HL-60 (cell line): ENCODE results near the gene PIK3CA.

Experiments used
- DNase-seq, 2 experiments: peaks; one replicate each; pipeline ENCODE4 v3.0.0-alpha.2; 2010 to 2020; ENCODE audit warnings: low read depth in 1 of 2, low spot score in 1 of 2
- H3K27ac ChIP-seq: fragments of 250-450 bp; sonication (Bioruptor Pico); replicated peaks from 2 replicates; pipeline ENCODE4 v1.5.1; 2020; ENCODE audit warnings: mild to moderate bottlenecking, moderate library complexity
- H3K27me3 ChIP-seq: fragments of 250-450 bp; sonication (Bioruptor Pico); 2 replicates; pipeline ENCODE4 v1.5.1; 2021; ENCODE audit warnings: mild to moderate bottlenecking, moderate library complexity; ENCODE audit not compliant: insufficient read depth, poor library complexity, severe bottlenecking
- H3K4me3 ChIP-seq: replicated peaks from 2 replicates; pipeline ENCODE4 v1.5.1; 2011; ENCODE audit warnings: mild to moderate bottlenecking, control low read depth, low read length; ENCODE audit not compliant: insufficient read depth
- GABPA ChIP-seq: IDR thresholded peaks from 2 replicates; pipeline ENCODE4 v1.6.1; 2012; ENCODE audit warnings: low read depth
- POLR2AphosphoS5 ChIP-seq: IDR thresholded peaks from 2 replicates; pipeline ENCODE4 v1.6.1; 2012; ENCODE audit warnings: low read depth
- SPI1 ChIP-seq: IDR thresholded peaks from 2 replicates; pipeline ENCODE4 v1.6.1; 2012; ENCODE audit warnings: low read depth, mild to moderate bottlenecking, borderline replicate concordance
- TF ChIP-seq, protein P1 (sequence below): IDR thresholded peaks from 2 replicates; pipeline ENCODE4 v1.6.1; 2012; ENCODE audit warnings: low read depth; ENCODE audit not compliant: insufficient replicate concordance
- TF ChIP-seq, protein P2 (sequence below): IDR thresholded peaks from one replicate; pipeline ENCODE4 v1.5.1; 2011; ENCODE audit warnings: low read length, control low read depth, inconsistent platforms; ENCODE audit not compliant: insufficient read depth

Gene PIK3CA

DNA sequence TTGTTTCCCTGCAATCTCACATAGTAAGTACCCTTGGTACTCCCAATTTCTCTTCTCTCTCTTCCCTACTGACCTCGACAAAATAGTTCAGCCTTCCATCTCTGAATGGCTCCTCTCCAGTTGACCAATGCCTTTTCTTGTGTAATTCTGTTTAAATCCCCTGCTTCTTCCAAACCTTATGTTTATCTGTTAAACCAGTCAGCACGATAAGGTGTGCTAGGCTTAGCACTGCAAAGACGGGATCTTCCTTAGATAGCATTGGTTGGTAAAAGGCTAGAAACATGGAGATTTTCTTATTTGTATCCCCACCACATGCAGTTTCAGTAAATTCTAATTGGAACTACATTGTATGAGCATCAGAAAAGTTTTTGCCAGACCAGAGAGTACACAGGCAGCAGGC, 128.6 kb downstream of the PIK3CA start:
- Histone ChIP-seq H3K4me3 (no peak overlapping the region), H3K27me3 (no peaks in the 10 kb centered on the region), H3K27ac (no peak overlapping the region)
- DNase-seq, result no peak
- TF ChIP-seq SPI1 (no peak), GABPA (no peak), POLR2AphosphoS5 (no peak)
- TF ChIP-seq, protein P1, sequence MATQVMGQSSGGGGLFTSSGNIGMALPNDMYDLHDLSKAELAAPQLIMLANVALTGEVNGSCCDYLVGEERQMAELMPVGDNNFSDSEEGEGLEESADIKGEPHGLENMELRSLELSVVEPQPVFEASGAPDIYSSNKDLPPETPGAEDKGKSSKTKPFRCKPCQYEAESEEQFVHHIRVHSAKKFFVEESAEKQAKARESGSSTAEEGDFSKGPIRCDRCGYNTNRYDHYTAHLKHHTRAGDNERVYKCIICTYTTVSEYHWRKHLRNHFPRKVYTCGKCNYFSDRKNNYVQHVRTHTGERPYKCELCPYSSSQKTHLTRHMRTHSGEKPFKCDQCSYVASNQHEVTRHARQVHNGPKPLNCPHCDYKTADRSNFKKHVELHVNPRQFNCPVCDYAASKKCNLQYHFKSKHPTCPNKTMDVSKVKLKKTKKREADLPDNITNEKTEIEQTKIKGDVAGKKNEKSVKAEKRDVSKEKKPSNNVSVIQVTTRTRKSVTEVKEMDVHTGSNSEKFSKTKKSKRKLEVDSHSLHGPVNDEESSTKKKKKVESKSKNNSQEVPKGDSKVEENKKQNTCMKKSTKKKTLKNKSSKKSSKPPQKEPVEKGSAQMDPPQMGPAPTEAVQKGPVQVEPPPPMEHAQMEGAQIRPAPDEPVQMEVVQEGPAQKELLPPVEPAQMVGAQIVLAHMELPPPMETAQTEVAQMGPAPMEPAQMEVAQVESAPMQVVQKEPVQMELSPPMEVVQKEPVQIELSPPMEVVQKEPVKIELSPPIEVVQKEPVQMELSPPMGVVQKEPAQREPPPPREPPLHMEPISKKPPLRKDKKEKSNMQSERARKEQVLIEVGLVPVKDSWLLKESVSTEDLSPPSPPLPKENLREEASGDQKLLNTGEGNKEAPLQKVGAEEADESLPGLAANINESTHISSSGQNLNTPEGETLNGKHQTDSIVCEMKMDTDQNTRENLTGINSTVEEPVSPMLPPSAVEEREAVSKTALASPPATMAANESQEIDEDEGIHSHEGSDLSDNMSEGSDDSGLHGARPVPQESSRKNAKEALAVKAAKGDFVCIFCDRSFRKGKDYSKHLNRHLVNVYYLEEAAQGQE, result no peak
- TF ChIP-seq, protein P2, sequence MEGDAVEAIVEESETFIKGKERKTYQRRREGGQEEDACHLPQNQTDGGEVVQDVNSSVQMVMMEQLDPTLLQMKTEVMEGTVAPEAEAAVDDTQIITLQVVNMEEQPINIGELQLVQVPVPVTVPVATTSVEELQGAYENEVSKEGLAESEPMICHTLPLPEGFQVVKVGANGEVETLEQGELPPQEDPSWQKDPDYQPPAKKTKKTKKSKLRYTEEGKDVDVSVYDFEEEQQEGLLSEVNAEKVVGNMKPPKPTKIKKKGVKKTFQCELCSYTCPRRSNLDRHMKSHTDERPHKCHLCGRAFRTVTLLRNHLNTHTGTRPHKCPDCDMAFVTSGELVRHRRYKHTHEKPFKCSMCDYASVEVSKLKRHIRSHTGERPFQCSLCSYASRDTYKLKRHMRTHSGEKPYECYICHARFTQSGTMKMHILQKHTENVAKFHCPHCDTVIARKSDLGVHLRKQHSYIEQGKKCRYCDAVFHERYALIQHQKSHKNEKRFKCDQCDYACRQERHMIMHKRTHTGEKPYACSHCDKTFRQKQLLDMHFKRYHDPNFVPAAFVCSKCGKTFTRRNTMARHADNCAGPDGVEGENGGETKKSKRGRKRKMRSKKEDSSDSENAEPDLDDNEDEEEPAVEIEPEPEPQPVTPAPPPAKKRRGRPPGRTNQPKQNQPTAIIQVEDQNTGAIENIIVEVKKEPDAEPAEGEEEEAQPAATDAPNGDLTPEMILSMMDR, result no peak

DNA sequence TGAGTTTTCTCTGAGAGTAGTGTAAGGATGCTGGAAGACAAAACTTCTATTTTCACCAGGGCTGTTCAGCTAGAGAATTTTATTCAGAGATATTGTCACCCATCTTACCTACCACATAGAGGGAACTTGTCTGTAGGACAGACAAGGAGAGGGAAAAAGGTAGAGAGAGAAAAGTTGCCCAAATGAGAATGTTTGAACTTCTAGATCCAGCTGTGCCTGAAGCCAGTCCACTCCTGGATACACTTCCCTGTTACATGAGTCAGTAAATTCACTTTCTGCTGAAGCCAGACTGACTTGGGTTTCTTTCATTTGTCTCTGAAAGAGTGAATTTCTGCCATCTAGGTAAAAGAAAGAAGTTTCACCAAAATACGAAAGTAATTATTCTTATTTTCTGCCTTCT, 130.0 kb downstream of the PIK3CA start:
- DNase-seq, result no peak
- TF ChIP-seq, protein P1, result no peak
- TF ChIP-seq GABPA (no peak), POLR2AphosphoS5 (no peak), SPI1 (no peak)
- TF ChIP-seq, protein P2, result no peak
- Histone ChIP-seq H3K27ac (no peak overlapping the region), H3K4me3 (no peak overlapping the region), H3K27me3 (no peaks in the 10 kb centered on the region)

DNA sequence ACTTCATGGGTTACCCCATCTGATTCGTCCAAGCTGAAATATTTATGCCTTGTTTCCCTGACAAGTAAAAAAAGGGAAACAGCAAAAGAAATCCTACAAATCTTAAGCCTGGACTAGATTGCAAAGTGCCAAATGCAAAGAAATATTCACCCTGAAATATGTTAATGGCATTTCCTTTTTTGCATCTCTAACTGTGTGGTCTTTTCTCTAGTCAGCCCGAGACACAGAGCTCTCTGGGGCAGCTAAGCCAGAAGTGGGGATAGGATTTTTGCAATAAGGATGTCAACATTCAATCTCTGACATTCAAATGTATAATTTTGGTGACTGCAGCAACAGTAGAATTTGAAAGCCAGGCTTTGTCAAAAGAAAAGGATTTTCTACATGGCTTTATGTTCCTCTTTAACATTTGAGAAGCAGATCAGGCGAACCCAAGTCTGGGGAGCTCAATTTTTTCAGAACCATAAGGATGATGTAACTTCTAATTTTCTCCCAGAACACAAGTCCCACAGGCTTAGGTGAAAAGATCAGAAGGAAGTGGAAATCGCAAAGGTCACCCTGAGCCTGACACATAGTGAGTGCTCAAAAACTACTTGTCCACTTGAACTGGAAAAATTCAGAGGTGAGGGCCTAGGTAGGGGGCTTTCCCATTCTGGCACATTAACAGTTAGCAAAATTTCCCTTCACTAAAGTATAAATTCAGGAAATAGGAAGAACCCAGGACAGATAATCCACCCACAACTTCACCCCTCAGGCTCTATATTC, 131.0 kb downstream of the PIK3CA start:
- no peak overlapping the region for H3K4me3 ChIP-seq
- H3K27me3 ChIP-seq, result no peaks in the 10 kb centered on the region
- no peak overlapping the region for H3K27ac ChIP-seq
- TF ChIP-seq POLR2AphosphoS5 (no peak), GABPA (no peak), SPI1 (no peak)
- TF ChIP-seq, protein P2, result no peak
- TF ChIP-seq, protein P1, result no peak
- no peak for DNase-seq
